Effector CD4-positive, alpha-beta T cell (primary cell): ENCODE results near the gene SDHAF1.

Experiments used
- DNase-seq: peaks from one replicate; pipeline ENCODE4 v3.0.0-alpha.2; 2020

SDHAF1 gene

DNA sequence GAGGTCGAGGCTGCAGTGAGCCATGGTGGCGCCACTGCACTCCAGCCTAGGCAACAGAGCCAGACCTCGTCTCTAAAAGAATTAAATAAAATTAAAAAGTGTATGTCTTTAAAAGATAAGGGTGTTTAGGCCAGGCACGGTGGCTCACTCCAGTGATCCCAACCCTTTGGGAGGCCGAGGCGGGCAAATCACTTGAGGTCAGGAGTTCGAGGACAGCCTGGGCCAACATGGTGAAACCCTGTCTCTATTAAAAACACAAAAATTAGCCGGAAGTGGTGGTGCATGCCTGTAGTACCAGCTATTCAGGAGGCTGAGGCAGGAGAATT, 7.5 kb upstream of the SDHAF1 start:
- no peak for DNase-seq

DNA sequence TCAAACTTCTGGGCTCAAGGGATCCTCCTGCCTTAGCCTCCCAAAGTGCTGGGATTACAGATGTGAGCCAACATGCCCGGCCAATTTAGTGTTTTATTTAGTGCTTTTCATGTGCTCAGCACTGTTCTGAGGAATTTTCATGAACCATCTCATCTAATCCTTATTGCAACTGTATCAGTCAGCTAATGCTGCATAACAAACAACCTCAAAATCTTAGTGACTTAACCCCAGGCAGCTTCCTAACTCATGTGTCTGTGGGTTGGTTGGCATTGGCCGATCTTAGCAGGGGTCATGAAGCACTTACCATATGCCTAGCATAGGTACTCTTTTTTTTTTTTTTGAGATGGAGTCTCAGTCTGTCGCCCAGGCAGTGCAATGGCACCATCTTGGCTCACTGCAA, 6.2 kb upstream of the SDHAF1 start:
- no peak for DNase-seq

DNA sequence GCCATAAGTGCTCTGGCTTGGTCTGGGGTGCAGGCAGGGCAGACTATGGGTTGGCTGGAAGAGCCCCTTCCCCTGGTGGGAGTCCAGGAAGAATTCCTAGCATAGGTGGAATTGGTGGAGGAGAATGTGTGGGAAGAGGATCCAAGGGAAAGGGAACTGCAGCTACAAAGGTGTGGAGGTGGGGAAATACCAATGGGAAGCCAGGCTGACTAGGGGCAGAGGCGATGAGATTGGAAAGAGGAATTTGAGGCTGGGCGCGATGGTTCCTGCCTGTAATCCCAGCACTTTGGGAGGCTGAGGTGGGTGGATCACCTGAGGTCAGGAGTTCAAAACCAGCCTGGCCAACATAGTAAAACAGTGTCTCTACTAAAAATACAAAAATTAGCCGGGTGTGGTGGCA, 4.8 kb upstream of the SDHAF1 start:
- no peak for DNase-seq

DNA sequence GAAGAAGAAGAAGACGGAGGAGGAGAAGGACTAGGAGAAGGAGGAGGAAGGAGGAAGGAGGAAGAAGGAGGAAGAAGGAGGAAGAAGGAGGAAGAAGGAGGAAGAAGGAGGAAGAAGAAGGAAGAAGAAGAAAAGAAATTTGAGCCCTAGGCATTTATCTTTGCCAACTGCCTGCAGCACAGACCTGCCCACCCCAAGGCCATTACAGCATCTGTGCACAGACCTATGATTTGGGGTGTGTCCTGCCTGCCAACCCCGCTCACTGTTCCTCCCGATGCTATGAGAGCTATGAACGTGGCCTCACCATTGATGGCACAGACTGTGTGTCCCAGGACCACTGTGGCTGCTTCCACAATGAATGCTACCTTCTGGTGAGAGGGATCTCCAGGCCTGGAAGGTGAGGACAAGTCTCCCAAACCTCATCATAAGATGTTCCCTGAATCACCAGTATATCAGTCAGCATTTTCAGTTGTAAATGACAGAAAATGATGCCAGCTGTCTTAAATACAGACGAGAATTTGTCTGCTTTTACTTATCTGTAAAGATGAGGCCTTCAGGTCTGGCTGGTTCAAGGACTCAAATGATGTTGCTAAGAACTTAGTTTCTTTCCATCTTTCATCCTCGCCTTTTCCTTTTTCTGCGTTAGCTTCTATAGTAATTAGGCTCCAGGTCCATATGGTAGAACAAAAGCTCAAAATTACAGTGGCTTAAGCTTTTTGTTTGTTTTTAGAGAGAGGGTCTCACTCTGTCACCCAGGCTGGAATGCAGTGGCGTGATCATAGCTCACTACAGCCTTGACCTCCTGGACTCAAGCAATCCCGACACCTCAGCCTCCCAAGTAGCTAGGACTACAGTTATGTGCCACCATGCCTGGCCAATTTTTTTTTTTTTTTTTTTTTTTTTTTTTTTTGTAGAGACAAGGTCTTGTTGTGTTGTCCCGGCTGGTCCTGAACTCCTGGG, 3.9 kb upstream of the SDHAF1 start:
- DNase-seq, result no peak

DNA sequence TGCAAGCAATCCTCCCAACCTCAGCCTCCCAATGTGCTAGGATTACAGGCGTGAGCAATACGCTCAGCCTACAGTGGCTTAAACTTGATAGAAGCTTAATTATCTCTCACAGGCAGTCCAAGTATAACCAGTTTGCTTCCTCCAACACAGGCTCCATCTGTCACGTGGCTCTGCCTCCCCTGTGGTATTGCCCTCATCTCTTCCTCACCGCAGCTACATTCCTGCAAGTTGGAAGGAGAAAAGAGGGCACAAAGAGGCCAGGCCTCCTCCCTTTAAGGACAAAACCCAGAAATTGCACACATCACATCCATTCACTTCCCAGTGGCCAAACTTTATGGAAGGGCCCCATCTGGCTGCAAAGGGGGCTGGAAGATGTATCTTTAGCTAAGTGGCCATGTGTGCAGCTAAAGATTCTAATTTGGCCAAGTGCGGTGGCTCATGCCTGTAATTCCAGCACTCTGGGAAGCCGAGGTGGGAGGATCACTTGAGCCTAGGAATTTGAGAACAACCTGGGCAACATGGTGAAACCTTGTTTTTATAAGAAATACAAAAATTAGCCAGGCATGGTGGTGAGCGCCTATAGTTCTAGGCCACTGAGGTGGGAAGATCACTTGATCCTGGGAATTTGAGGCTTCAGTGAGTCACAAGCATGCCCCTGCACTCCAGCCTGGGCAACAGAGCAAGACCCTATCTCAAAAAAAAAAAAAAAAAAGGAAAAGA, 3.1 kb upstream of the SDHAF1 start:
- DNase-seq, result no peak

DNA sequence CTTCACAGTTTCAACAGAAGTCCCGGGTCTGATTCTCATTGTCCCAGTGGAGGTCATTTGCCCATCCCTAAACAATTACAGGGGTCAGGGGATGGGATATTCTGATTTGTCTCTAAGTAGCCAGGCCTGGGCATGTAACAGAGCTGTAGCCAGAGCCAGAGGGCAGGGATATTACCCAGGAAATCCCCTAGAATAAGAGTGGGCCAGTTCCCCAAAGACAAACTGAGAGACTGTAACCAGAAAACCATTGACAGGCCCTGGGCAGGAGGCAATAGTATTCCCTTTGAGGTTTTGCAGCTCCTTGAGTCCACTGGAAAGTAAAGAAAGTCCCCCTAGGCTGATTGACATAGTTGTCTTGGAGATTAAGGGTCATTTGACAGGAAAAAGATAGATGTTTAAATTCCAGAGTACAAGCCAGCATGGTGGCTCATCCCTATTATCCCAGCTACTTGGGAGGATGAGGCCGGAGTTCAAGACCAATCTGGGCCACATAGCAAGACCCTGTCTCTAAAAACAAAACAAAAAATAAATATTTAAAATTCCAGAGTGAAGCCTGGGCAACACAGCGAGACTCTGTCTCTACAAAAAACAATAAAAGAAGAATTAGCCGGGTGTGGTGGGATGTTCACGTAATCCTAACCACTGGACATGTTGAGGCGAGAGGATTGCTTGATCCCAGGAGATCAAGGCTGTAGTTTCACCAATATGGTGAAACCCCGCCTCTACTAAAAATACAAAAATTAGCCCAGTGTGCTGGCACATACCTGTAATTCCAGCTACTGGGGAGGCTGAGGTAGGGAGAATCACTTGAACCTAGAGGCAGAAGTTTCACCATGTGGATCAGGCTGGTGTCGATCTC, 1.9 kb upstream of the SDHAF1 start:
- DNase-seq, result no peak

DNA sequence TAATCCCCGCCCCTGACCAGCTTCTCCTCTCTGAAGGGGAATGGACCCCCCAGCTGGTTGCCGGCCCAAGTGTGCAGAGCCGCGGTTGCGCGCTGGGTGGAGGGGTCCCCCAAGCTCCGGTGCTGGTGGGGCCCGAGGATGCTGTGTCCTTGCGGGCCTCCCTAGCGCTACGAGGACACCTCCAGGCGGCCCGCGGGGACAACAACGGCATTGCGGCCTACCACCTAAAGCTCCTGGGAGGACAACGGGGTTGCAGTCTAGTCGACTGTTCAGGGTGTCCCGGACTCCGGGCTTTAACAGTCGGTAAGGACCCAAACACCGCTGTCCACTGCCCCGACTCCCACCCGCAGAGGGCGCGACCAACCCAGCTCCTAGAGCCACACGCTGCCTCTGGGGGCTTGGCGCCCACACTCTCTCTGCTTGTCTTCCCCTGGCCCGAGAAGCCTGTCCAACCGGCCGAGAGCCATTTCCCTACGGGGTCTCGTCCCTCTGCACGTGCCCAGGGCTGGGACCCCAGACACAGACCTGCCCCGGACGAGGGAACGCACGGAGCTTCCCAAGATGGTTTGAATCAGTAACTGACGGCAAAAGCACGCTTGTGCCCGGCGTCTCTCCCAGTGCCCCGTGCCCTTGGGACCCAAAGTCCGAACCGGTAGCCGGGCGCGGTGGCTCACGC, 927 bp upstream of the SDHAF1 start:
- DNase-seq, result no peak

DNA sequence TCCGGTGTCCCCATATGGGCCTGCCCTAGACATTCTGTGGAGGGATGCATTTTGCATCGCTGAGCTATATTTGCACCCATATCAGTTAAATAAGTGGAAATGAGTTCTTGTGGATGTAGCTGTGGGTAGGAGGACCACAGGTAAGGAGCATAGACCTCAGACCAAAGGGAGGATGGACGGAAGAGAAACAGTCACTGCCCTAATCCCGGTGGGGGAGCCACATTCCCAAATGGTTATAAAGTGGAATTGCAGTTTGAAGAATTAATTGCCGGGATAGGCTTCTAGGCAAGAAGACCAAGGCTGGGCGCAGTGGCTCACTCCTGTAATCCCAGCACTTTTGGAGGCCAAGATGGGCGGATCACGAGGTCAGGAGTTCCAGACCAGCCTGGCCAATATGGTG, 1.8 kb downstream of the SDHAF1 start:
- no peak for DNase-seq

DNA sequence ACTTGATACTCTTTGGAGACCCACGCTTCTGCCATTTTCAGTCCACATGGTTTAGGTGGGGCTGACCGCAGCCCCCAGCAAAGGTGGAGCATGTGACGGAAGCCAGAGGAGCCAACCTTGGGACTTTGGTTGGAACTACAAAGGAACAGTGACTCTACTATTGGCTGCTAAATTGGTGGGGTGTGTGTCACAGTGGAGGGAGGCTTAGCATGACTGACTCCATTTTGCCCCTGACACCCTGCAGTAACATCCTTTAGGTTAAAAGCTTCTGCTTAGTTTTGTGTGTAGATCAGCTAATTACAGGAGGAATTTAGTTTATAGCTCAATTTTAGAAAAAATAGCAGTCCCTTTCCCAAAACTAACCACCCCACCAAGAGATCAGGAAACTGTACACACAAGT, 6.6 kb downstream of the SDHAF1 start:
- DNase-seq, result no peak

DNA sequence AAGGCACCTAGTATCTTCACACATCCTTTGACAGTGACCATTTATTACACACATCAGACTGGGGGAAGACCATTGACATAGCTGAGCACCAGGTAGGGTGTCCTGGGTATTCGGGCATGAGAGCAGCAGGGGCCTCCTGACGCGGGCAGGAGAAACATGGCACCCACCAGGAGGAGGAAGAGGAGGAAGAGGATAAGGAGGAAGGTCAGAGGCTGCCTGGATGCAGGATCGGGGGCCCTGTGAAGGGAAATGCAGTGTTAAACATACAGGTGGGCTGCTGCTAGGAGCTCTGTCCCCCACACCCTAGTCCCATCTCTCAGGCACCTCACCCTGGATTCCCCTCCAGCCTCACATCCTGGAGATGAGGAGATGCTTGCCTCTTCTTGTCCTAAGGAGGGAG, 8.3 kb downstream of the SDHAF1 start:
- DNase-seq, result no peak

DNA sequence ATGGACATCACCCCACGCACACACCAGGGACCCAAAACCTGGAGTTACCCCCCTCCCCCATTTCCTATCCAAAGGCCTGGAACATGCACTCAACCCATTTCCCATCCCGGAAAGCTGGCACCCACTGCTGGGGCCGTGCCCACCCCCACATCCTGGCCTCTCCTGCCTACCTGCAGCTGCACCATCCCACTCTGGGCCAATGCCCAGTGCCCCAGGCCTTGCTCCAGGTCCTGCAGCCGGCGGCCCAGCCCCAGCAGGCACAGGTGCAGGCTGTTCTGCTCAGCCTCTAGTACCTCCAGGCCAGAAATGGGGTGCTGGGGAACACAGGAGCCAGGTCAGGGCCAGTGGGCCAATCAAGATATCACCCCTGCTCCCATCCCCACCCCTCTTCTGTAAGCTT, 12.0 kb downstream of the SDHAF1 start:
- DNase-seq, result no peak

DNA sequence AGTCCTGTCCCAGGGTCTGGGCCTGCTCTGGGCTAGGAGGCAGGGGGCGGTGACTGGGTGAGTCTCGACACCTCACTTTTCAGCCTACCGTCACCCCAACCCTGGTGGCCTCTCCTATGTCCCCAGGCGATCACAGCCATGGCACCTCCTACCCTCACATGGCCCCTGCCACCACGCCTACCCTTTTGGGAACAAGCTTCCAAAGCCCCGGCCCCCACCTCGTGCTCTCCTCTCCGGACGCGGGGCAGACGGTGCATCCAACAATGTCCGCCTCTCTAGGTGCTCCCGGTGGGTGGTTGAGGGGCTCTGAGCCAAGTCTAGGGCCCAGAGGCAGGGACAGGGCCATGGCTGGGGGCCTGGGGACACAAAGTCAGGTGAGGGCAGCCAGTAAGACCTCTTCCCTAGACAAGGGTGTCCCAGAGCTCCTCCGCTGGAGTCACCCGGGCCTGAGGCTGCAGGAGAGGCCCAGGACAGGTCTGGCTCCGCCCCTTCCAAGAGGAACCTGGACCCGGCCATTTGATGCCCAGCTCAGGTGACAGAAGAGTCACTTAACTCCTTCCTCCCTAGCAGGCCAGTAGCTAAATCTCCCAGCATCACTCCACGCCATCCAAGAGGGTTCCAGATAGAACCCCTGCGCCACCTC, 13.5 kb downstream of the SDHAF1 start, which contains the start of gene SYNE4:
SYNE4 (minus strand) TSS at position 478 of the 643 bp plus-strand sequence; CDS start at position 346, 132 bp downstream.
- no peak for DNase-seq

DNA sequence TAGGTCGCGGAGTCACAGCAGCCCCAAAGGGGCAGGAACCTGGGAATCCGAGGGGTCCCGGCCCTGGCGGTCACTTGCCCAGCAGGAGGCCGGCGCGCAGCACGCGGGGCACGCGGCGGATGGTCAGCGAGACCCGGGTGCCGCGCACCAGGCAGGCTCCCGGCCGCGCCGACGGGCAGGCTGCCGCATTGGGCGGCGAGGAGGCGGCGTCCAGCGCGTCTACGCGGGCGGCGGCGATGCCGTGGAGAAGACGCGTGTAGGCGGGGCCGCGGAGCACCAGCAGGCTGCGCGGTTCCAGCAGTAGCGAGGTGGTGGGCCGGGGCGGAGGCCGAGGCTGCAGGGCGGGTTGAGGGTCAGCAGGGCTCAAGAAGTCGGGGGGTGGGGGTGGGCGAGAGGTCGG, 14.2 kb downstream of the SDHAF1 start:
- no peak for DNase-seq

DNA sequence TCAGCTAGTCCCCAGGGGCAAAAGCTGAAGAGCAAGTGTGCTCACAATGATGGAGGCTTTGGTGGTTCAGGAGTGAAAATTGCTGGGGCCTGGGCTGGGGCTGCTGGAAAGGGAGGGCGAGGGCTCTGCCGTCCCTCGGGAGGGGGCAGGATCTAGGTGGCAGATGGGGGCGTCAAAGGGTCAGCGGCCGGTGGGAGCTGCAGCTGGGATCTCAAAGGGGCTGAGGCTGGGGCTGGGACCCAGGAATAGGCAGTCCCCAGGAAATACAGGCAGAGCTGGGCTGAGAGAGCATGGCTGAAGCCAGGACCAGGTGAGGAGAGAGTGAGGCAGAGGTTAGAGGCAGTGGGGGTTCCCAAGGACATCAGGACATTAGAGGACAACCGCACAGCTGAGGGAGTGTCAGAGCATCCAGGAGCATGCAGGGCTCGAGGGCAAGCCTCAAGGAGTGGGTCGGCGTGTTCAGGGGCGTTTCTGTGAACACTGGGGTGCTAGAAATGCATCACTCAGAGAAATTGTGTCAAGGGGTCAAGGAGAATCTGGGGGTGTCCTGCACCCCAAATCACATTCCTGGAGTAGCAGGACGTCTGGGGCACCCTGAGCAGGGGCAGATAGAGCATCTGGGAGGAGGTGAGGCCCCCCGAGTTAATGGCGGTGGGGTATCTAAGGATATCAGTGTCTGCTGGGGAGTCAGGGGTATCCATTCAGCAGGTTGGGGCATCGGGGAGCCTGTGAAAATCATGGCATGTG, 14.8 kb downstream of the SDHAF1 start:
- DNase-seq, result no peak

DNA sequence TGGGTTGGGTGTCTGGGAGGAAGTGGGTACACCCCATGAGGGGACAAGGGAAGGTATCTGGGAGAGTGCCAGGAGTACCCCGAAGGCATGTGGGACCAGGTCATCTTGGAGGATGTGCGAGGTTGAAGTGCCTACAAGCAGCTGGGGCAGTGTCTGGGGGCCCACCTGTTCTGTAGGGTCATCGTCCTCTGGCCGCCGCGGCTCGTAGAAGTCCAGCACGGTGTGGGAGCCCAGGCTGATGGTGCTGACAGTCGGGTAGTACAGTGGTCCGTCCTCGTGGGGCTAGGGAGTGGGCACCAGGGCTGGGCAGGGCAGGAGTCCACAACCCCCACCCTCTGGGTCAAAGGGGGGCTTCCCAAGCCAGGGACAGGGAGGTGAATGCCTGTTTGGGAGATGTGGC, 15.4 kb downstream of the SDHAF1 start:
- DNase-seq, result no peak

DNA sequence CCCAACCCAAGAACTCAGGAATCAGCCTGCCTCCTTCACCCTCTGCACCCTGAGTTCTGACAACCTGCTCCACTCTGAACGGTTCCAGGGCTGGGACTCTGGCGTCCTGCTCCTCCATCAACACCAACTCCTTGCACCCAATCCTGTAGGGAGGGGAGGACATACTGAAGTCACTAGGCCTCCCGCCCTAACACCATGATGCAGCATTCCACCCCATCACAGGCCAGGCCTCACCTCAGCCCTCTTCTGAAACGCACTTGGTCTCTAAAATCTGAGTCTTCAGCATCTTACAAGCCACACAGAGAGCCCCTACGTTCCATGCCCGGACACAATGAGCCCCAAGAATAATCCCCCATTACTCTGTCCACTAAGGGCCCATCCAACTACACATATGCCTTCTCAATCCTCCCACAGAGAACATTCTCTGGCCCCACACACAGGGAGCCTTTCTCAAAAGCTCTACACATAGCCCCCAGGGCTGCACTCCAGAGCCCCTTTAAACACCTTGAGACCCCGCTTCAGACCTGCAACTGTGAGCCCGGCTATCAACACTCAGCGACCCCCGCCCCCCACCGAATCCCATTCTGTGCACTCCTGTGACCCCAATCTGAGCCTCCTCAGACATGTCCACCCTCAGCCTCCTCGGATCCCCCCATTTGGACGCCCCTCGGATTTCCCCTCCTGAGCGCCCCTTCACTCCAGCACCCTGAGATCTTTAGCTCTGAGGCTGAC, 18.5 kb downstream of the SDHAF1 start:
- DNase-seq, result no peak

DNA sequence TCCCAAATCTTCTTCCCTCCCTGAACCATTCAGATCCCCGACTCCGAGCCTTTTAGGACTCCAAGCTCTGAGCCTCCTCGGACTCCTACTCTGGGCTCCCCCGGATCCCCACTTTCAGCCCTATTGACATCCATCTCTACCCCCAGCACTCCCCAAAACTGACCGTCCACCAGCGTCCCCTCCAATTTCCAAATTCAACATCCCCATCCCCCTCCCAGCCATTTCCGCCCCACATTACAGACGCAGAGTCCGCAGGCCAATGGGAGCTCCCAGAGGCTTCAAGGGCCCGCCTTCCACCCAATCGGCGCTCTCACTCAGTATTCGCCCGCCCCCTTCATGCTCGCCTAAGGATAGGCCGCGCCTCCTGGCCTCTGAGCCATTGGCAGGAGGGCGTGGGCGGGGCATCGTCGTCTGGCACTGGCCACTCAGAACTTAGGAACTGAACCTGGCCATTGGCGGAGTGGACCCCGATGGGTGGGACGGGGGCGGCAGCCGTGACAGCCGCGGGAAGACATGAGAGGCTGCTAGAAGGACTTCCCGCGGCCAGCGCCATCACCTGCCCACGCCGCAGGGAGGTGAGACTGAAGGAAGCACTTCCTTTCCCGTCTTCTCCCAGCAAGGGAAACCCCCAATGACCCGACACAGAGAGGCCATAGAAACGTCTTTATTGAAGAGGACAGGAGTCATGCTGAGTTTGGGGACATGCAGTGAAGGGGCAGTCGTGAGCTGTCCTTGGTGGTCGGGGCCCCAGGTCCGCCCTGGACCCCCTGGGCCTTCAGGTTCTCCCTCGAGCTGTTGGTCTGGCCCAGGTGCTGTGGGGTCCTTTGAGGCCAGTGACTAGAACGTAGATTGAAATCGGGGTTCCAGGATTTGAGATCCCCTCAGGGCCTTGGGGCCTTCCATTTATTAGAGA, 19.3 kb downstream of the SDHAF1 start, which contains the start of gene ALKBH6:
ALKBH6 (minus strand) TSS at position 202 of the 913 bp plus-strand sequence. CDS start 816 bp downstream, outside the sequence.
- peak; percentile 99 for DNase-seq

DNA sequence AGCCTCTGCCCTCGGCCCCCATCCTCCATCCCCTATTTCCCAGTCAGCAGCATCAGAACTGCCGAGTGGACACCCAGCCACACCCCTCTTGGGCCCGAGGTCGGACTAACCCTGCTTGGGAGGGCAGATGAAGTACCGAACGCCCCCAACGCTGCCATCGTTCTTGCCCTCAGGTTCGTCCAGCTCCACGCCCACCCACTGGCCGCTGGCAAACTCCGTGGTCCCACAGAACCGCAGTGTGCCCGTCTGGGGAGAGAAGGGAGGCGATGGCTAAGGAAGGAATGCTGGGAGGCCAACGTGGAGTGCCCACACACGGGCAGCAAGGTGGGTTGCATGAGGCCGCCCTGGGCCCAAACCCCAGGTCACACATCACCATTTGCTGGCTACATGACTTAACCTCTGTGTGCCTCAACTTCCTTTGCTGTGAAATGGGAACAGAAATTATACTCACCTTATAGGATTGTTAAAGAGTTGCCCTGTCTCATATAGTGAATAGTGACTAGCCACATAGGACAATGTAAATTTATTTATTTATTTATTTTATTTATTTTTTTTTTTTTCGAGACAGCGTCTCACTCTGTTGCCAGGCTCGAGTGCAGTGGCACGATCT, 24.2 kb downstream of the SDHAF1 start:
- DNase-seq, result no peak

DNA sequence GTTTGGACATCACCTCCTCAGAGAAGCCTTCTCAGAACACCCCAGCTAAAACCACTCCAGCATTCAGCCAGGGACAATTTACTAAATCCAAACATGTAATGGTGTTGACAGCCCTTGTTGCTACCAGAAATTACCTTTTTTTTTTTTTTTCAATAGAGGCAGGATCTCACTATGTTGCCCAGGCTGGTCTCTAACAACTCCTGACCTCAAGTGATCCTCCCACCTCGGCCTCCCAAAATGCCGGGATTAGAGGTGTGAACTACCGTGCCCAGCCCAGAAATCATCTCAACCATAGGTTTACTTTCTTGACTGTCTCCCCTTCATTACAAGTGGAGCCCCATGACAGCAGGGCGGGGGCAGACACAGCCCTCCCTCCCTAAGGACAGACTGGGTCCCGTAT, 28.4 kb downstream of the SDHAF1 start:
- no peak for DNase-seq
